GM13976 (cell line): ENCODE measurements around the gene ITGA7.

Source experiments
- DNase-seq: peaks from one replicate; pipeline ENCODE4 v3.0.0; 2012; ENCODE audit warnings: low spot score
- CTCF ChIP-seq: IDR thresholded peaks from 2 replicates; pipeline ENCODE4 v1.5.1; 2012; ENCODE audit warnings: borderline replicate concordance, mild to moderate bottlenecking; ENCODE audit not compliant: insufficient read depth; ENCODE audit errors: extremely low read depth, missing control alignments, control extremely low read depth
- in situ Hi-C: fragments of 300-500 bp; cut with MboI; formaldehyde crosslinking; loops from one replicate; pipeline ENCODE4 v1.12.0; 2022; ENCODE audit warnings: low sequenced_read_pairs, mixed read lengths, inconsistent platforms; ENCODE audit not compliant: unreplicated experiment

Gene ITGA7

DNA sequence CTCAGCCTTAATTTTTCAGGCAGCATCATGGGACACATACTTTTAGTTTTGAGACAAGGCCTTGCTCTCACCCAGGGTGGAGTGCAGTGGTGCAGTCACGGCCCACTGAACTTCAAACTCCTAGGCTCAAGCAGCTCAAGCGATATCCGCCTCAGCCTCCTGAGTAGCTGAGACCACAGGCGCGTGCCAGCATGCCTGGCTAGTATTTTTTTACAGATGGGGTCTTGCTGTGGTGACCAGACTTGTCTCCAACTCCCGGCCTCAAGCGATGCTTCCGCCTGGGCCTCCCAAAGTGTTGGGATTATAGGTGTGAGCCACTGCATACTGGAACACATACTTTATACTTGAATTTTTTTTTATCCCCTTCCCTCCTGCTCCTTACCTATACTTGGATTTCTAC is 15.2 kb upstream of the ITGA7 start:
- in situ Hi-C loops, result no loop called here
- DNase-seq, result no peak
- no peak for TF ChIP-seq CTCF

DNA sequence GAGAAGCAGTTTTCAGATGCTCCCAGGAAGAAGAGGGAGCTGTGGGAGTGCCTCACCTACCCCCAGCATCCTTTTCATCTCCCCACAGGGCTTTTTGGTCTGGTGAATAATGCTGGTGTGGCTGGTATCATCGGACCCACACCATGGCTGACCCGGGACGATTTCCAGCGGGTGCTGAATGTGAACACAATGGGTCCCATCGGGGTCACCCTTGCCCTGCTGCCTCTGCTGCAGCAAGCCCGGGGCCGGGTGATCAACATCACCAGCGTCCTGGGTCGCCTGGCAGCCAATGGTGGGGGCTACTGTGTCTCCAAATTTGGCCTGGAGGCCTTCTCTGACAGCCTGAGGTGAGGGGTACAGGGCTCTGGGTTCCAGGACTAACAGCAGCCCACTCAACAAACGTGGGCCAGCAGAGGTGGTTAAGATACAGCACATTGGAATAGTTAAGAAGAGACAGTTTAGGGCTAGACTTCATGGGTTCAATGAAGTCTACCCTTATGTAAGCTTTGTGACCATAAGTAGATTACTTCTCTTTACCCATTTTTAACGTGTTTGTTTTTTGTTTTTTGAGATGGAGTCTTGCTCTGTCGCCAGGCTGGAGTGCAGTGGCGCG is 14.0 kb upstream of the ITGA7 start:
- DNase-seq, result no peak

GRCh38 chr12:55720894-55721444 is 13.3 kb upstream of the ITGA7 start:
- DNase-seq, result no peak
- in situ Hi-C loops, result no loop called here
- peak; percentile 35 for TF ChIP-seq CTCF

More for the DNA sequence above, 14.0 kb upstream of the ITGA7 start:
- TF ChIP-seq CTCF, result no peak
- in situ Hi-C loops, result no loop called here

DNA sequence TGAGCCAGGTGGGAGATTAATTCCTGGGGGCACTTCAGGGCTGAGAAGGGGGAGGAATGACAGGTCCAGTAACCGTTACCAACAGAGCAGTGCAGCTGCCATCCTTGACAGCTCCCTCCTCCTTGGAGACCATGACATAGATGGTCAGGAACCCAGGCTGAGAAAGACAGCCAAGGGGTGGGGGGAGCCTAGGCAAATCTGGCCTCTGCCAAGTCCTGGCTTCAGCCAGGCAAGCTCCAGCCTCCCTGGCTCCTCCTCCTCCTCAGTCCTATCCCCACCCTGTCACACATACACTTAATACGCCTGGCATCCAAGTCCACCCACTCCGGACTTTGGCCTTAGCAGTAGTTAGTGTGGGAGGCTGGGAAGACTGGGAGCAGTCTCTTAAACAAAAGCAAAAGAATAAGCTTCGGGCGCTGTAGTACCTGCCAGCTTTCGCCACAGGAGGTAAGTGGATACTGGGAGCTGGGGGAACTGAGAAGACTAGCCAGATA is 12.4 kb upstream of the ITGA7 start, which contains the start of gene RDH5:
Gene RDH5, plus strand, starts transcription at position 323 of the 494 bp plus-strand sequence. CDS start 792 bp downstream, outside the sequence.
- in situ Hi-C loops, result no loop called here
- TF ChIP-seq CTCF, result no peak
- DNase-seq, result no peak

DNA sequence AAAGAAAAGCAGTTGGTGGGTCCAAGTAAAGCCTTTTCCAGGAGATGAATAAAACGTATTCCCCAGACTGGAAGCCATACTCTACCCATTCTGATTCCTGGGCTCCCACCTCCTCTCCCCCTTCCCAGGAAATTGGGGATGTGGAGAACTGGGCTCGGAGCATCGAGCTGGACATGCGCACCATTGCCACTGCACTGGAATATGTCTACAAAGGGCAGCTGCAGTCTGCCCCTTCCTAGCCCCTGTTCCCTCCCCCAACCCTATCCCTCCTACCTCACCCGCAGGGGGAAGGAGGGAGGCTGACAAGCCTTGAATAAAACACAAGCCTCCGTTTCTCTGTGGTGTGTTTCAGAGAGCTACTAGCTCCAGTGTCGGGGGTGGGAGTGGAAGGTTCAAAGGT is 11.7 kb upstream of the ITGA7 start:
- DNase-seq, result no peak
- in situ Hi-C loops, result no loop called here
- no peak for TF ChIP-seq CTCF

DNA sequence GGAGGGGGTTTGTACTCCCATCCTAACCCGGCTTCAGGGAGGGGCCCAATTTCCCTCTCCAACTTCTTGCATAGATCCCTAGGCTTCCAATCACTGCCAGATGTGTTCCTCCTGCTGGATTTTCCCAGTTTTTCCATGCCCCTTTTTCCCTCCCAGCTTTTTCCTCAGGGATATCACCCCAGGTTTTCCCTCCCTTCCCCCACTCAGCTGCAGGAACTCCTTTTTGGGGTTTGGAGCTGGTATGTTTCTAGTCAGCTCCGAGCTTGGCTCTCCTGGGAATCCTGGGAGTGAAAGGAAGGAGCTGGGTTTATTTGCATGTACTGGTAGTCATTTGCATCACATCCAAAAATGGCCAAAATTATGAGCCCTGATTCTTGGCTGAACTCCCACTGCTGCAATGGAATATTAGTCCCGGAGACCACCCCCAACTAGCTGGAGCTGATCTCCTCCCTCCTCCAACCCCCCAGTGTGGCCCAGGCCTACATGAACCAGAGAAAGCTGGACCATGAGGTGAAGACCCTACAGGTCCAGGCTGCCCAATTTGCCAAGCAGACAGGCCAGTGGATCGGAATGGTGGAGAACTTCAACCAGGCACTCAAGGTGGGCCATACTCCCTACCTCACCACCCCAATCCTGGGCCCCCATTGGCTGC is 11.0 kb upstream of the ITGA7 start:
- no peak for TF ChIP-seq CTCF
- in situ Hi-C loops, result no loop called here
- no peak for DNase-seq

DNA sequence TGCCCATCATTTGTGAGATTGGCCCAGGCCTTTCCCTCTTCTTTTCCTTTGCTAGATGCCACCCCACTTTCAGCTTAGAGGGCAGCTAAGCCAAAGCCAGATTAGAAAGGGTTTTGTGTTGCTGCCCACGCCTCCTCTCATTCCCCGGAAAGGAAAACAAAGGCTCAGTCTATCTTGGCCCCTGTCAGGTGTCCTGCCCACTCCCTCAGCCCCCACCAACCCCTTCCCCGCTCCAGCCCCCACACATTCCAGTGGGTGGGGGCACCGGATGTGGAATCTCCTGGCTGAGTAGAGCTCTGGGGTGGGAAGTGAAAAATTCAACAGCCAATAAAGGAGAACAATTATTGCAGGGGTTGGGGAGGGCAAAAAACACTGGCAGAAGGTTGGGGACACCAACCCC is 10.3 kb upstream of the ITGA7 start:
- in situ Hi-C loops, result no loop called here
- no peak for DNase-seq
- TF ChIP-seq CTCF, result no peak
